DOHH2 (cell line): ENCODE results near the gene CCDC8.
A peak's percentile ranks its signal among the peaks of the same experiment; 100 is the strongest.

Source experiments
- H3F3A ChIP-seq: fragments of 200-600 bp; sonication (generic), shearing (Covaris generic); 2 replicates; pipeline ENCODE4 v1.6.0; 2016; ENCODE audit warnings: antibody characterized with exemption, mild to moderate bottlenecking; ENCODE audit not compliant: control insufficient read depth, insufficient read depth
- H3K27ac ChIP-seq: fragments of 200-600 bp; sonication (generic); 2 replicates; pipeline ENCODE4 v1.5.1; 2014; ENCODE audit warnings: low read depth, mild to moderate bottlenecking, low read length, moderate library complexity
- H3K27me3 ChIP-seq: fragments of 200-600 bp; sonication (generic); 2 replicates; pipeline ENCODE4 v1.6.1; 2014; ENCODE audit warnings: mild to moderate bottlenecking, low read length, mixed read lengths; ENCODE audit not compliant: control insufficient read depth
- H3K36me3 ChIP-seq: fragments of 200-600 bp; sonication (generic); 2 replicates; pipeline ENCODE4 v1.6.1; 2014; ENCODE audit warnings: mild to moderate bottlenecking, low read length, moderate library complexity, mixed read lengths; ENCODE audit not compliant: control insufficient read depth
- H3K4me1 ChIP-seq: fragments of 200-600 bp; sonication (generic); 2 replicates; pipeline ENCODE4 v1.6.1; 2014; ENCODE audit warnings: mild to moderate bottlenecking, low read length, mixed read lengths; ENCODE audit not compliant: control insufficient read depth
- H3K4me2 ChIP-seq: fragments of 200-600 bp; sonication (generic); 2 replicates; pipeline ENCODE4 v1.6.0; 2014; ENCODE audit warnings: mild to moderate bottlenecking, low read length, moderate library complexity
- H3K4me3 ChIP-seq: fragments of 200-600 bp; sonication (generic); 2 replicates; pipeline ENCODE4 v1.5.1; 2014; ENCODE audit warnings: mild to moderate bottlenecking, low read length, mixed read lengths
- H3K79me2 ChIP-seq: fragments of 200-600 bp; sonication (generic); 2 replicates; pipeline ENCODE4 v1.6.1; 2014; ENCODE audit warnings: mild to moderate bottlenecking, low read length, mixed read lengths; ENCODE audit not compliant: control insufficient read depth
- H3K9me2 ChIP-seq: fragments of 200-600 bp; sonication (generic); replicated peaks from 2 replicates; pipeline ENCODE4 v1.6.1; 2014; ENCODE audit warnings: mild to moderate bottlenecking, low read length, mixed read lengths; ENCODE audit not compliant: control insufficient read depth
- H3K9me3 ChIP-seq: fragments of 200-600 bp; sonication (generic); 2 replicates; pipeline ENCODE4 v1.6.1; 2014; ENCODE audit warnings: antibody characterized with exemption, low read length, mixed read lengths; ENCODE audit not compliant: control insufficient read depth, insufficient read depth
- H4K20me1 ChIP-seq: fragments of 200-600 bp; sonication (generic); 2 replicates; pipeline ENCODE4 v1.6.0; 2014; ENCODE audit warnings: low read depth, mild to moderate bottlenecking, antibody characterized with exemption, low read length, moderate library complexity; ENCODE audit not compliant: control insufficient read depth, insufficient read depth
- EZH2phosphoT487 ChIP-seq: fragments of 200-600 bp; sonication (generic); IDR thresholded peaks from 2 replicates; pipeline ENCODE4 v1.6.1; 2017; ENCODE audit warnings: borderline replicate concordance, mild to moderate bottlenecking, antibody characterized with exemption, low read length, moderate library complexity, mixed read lengths
- TF ChIP-seq, protein P1 (sequence below): fragments of 200-600 bp; sonication (generic); IDR thresholded peaks from one replicate; pipeline ENCODE4 v1.5.1; 2014; ENCODE audit warnings: antibody characterized with exemption, mild to moderate bottlenecking, low read depth, low read length; ENCODE audit not compliant: poor library complexity, severe bottlenecking

CCDC8 gene

DNA sequence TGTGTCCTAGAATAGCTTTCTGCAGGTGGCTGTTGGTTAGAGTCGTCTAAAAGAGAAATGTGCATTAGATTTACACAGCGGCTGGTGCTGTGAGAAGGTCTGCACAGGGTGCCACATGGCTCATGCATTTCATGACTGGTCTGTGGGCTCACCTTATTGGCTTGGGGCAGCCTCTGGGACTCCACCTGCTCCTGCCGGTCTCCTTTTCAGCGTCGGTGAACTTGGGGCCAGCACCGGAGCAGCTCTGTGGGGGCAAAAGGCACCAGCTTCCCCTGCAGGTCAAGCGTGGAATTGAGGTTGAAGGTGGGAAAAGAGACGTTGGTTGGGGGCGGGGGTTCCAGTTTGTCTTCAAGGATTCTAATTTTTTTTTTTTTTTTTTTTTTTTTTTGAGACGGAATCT is 18.5 kb upstream of the CCDC8 start:
- Histone ChIP-seq H3K36me3 (no peaks in the 10 kb centered on the region), H3F3A (no peaks in the 10 kb centered on the region), H3K4me3 (no peak overlapping the region), H3K79me2 (no peaks in the 10 kb centered on the region), H3K4me1 (peaks cover 11% of the 10 kb centered on the region), H3K9me2 (no peaks in the 10 kb centered on the region), H4K20me1 (no peaks in the 10 kb centered on the region), H3K27ac (no peak overlapping the region), H3K27me3 (peaks cover 20% of the 10 kb centered on the region), H3K9me3 (no peaks in the 10 kb centered on the region), H3K4me2 (no peak overlapping the region)
- TF ChIP-seq EZH2phosphoT487: no peak
- TF ChIP-seq, protein P1, sequence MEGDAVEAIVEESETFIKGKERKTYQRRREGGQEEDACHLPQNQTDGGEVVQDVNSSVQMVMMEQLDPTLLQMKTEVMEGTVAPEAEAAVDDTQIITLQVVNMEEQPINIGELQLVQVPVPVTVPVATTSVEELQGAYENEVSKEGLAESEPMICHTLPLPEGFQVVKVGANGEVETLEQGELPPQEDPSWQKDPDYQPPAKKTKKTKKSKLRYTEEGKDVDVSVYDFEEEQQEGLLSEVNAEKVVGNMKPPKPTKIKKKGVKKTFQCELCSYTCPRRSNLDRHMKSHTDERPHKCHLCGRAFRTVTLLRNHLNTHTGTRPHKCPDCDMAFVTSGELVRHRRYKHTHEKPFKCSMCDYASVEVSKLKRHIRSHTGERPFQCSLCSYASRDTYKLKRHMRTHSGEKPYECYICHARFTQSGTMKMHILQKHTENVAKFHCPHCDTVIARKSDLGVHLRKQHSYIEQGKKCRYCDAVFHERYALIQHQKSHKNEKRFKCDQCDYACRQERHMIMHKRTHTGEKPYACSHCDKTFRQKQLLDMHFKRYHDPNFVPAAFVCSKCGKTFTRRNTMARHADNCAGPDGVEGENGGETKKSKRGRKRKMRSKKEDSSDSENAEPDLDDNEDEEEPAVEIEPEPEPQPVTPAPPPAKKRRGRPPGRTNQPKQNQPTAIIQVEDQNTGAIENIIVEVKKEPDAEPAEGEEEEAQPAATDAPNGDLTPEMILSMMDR: peak; percentile 31

DNA sequence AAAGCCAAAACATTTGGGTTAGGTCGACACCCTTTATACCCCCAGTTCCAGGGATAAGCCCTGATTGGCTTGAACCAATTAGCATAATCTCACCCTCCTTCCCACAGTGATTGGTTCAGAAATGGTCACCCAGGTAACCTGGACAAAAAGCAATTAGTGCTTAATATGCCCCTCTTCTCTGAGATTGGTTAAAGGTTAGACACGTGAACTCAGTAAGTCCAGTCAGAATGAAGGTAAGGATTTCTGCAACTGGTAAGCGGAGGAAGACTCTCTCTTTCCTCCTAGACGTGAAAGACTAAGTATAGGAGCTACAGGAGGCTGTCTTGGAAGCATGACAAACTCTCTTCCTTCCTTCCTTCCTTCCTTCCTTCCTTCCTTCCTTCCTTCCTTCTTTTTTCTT is 16.6 kb upstream of the CCDC8 start:
- TF ChIP-seq, protein P1: no peak
- TF ChIP-seq EZH2phosphoT487: no peak
- Histone ChIP-seq H3K9me2 (no peaks in the 10 kb centered on the region), H3K4me2 (no peak overlapping the region), H3K36me3 (no peaks in the 10 kb centered on the region), H4K20me1 (no peaks in the 10 kb centered on the region), H3K27me3 (peaks cover 34% of the 10 kb centered on the region), H3K9me3 (no peaks in the 10 kb centered on the region), H3K79me2 (no peaks in the 10 kb centered on the region), H3K4me3 (no peak overlapping the region), H3K27ac (no peak overlapping the region), H3F3A (no peaks in the 10 kb centered on the region), H3K4me1 (peaks cover 21% of the 10 kb centered on the region)

DNA sequence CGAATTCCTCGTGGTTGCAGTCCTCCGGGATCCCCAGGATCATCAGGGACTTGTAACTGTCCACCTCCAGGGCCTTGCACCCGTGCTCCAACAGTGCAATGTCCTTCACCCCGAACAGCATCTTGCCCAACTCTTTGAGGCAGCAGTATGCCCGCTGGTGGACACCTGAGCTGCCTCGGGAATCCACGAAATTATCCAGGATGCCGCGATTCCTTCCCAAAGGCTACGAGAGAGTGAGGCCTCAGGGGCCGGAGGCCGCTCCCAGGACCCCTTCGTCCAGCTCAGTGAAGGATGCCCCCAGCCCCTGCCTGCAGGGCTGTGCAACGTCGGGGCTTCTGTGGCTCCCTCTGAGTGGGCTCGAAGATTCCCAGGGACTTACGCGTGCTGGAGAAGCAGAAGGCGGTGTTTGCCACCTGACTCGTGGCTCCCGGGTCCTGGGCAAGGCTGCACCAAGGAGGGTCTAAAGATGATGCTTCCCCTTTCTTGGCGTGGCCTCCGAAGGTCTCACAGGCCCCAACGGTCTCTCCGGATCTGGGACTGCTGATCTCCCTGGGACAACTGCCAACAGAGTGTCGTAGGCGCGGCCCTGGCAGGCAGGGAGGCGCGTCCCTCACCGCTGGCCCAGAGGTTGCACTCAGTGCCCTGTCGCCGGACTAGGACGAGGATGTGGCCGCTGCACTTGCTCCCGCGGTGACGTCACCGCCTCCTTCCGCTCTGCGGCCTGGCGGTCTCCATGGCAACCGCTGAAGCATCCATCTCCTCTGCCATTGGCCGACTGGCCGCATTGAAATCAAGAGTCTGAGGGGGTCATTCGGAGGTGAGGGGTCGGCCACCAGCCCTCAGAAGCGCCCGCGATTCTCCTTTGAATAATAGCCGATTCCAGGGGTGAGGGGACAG is 15.1 kb upstream of the CCDC8 start, which contains the start of gene PNMA8C:
Gene PNMA8C (minus strand): TSS at position 698 of the 897 bp plus-strand sequence. CDS start 577 bp downstream, at position 121.
- no peak within 1 kb of the TSS for H3K4me3 ChIP-seq
- no peaks in the 10 kb centered on the region for H3K36me3 ChIP-seq
- H3K4me2 ChIP-seq: no peak within 1 kb of the TSS; the same call in 1 of the 2 replicates

More for the DNA sequence above, 15.1 kb upstream of the CCDC8 start, which contains the start of gene PNMA8C:
- H3K4me1 ChIP-seq: peaks cover 21% of the 10 kb centered on the region
- no peaks in the 10 kb centered on the region for H3K9me3 ChIP-seq
- peaks cover 40% of the 10 kb centered on the region for H3K27me3 ChIP-seq
- H3K9me2 ChIP-seq: no peaks in the 10 kb centered on the region
- no peaks in the 10 kb centered on the region for H4K20me1 ChIP-seq
- no peaks in the 10 kb centered on the region for H3K79me2 ChIP-seq
- no peak for TF ChIP-seq EZH2phosphoT487
- TF ChIP-seq, protein P1: no peak
- H3K27ac ChIP-seq: no peak within 1 kb of the TSS
- H3F3A ChIP-seq: no peaks in the 10 kb centered on the region
